ENCODE measurements around the gene DUSP7.

The DUSP7 gene

GRCh38 chr3:52012699-52013098 is 43.7 kb downstream of the DUSP7 start:
- no peak for DNase-seq (ENCODE audit: low read depth in 2 of 3, low spot score in 1 of 3)

GRCh38 chr3:52010431-52010830 is 45.9 kb downstream of the DUSP7 start:
- DNase-seq (ENCODE audit: low read depth in 2 of 3, low spot score in 1 of 3): no peak

- no peak for DNase-seq (ENCODE audit: low read depth in 2 of 3, low spot score in 1 of 3)
Observed at GRCh38 chr3:52007291-52007690, 49.1 kb downstream of the DUSP7 start.

- no peak for DNase-seq (ENCODE audit: low read depth in 2 of 3, low spot score in 1 of 3)
Observed at GRCh38 chr3:52006820-52007133, 49.6 kb downstream of the DUSP7 start.

- DNase-seq (ENCODE audit: low read depth in 2 of 3, low spot score in 1 of 3): no peak
Observed at GRCh38 chr3:52006017-52006819, 50.2 kb downstream of the DUSP7 start.

GRCh38 chr3:52005571-52005986 is 50.8 kb downstream of the DUSP7 start:
- no peak for DNase-seq (ENCODE audit: low read depth in 2 of 3, low spot score in 1 of 3)

GRCh38 chr3:52004906-52005395 is 51.4 kb downstream of the DUSP7 start:
- DNase-seq (ENCODE audit: low read depth in 2 of 3, low spot score in 1 of 3): no peak

GRCh38 chr3:52004163-52004787 is 52.1 kb downstream of the DUSP7 start:
- DNase-seq (ENCODE audit: low read depth in 2 of 3, low spot score in 1 of 3): no peak

- no peak for DNase-seq (ENCODE audit: low read depth in 2 of 3, low spot score in 1 of 3)
Observed at GRCh38 chr3:52002748-52003147, 53.6 kb downstream of the DUSP7 start.

- peak; percentile 73 to 79 (median 75) for DNase-seq (ENCODE audit: low read depth in 2 of 3, low spot score in 1 of 3)
Observed at GRCh38 chr3:52001443-52001974, 54.9 kb downstream of the DUSP7 start.

GRCh38 chr3:51999846-52000245 is 56.5 kb downstream of the DUSP7 start:
- DNase-seq (ENCODE audit: low read depth in 2 of 3, low spot score in 1 of 3): no peak
